Rectal smooth muscle tissue (tissue), 1 donor: ENCODE data around the gene ANKLE2.

Source experiments
- H3K27ac ChIP-seq: one replicate; pipeline ENCODE4 v1.7.0; 2013; ENCODE audit warnings: low read depth, low read length, inconsistent platforms
- H3K27me3 ChIP-seq: one replicate; pipeline ENCODE4 v1.7.0; 2013; ENCODE audit warnings: low read length; ENCODE audit not compliant: control insufficient read depth, insufficient read depth
- H3K36me3 ChIP-seq: one replicate; pipeline ENCODE4 v1.7.0; 2013; ENCODE audit warnings: low read length; ENCODE audit not compliant: control insufficient read depth, insufficient read depth
- H3K4me1 ChIP-seq: one replicate; pipeline ENCODE4 v1.7.0; 2013; ENCODE audit warnings: low read length; ENCODE audit not compliant: control insufficient read depth, insufficient read depth
- H3K4me3 ChIP-seq: one replicate; pipeline ENCODE4 v1.7.0; 2013; ENCODE audit warnings: low read length
- H3K9ac ChIP-seq: one replicate; pipeline ENCODE4 v1.7.0; 2013; ENCODE audit warnings: low read length

ANKLE2 gene

GRCh38 chr12:132687211-132688164 is 74.1 kb downstream of the ANKLE2 start, which contains the start of the genes POLE and PXMP2:
TSS of gene POLE (minus strand) at chr12:132687342. CDS start at chr12:132687315, 27 bp downstream.
TSS of gene PXMP2 (plus strand) at chr12:132687587. CDS start at chr12:132687671, 84 bp downstream.
- Histone ChIP-seq H3K27ac (peak within 1 kb of the TSS; percentile 30), H3K36me3 (no peaks in the 10 kb centered on the region), H3K9ac (no peak within 1 kb of the TSS), H3K4me3 (peak within 1 kb of the TSS; percentile 64), H3K4me1 (no peaks in the 10 kb centered on the region), H3K27me3 (no peaks in the 10 kb centered on the region)

- Histone ChIP-seq H3K9ac (no peak overlapping the region), H3K27ac (peak overlapping the region; percentile 30), H3K36me3 (no peaks in the 10 kb centered on the region), H3K4me1 (no peaks in the 10 kb centered on the region), H3K27me3 (no peaks in the 10 kb centered on the region), H3K4me3 (peak overlapping the region; percentile 53)
These were observed 74.8 kb downstream of the ANKLE2 start for GRCh38 chr12:132686825-132687210.

GRCh38 chr12:132685400-132685799 is 76.2 kb downstream of the ANKLE2 start:
- Histone ChIP-seq H3K36me3 (no peaks in the 10 kb centered on the region), H3K9ac (no peak overlapping the region)

GRCh38 chr12:132677492-132677891 is 84.1 kb downstream of the ANKLE2 start:
- no peaks in the 10 kb centered on the region for H3K4me1 ChIP-seq
- no peak overlapping the region for H3K9ac ChIP-seq
- no peak overlapping the region for H3K27ac ChIP-seq
- H3K27me3 ChIP-seq = no peaks in the 10 kb centered on the region
- no peak overlapping the region for H3K4me3 ChIP-seq
- peaks cover 16% of the 10 kb centered on the region for H3K36me3 ChIP-seq

More at GRCh38 chr12:132685400-132685799, 76.2 kb downstream of the ANKLE2 start:
- Histone ChIP-seq H3K27ac (no peak overlapping the region), H3K4me3 (no peak overlapping the region), H3K4me1 (no peaks in the 10 kb centered on the region), H3K27me3 (no peaks in the 10 kb centered on the region)

GRCh38 chr12:132675757-132676432 is 85.7 kb downstream of the ANKLE2 start:
- Histone ChIP-seq H3K4me1 (no peaks in the 10 kb centered on the region), H3K27me3 (no peaks in the 10 kb centered on the region), H3K4me3 (no peak overlapping the region), H3K27ac (no peak overlapping the region), H3K36me3 (peaks cover 22% of the 10 kb centered on the region), H3K9ac (no peak overlapping the region)
